ENCODE measurements around the gene FRMD5. TPM values are rescaled to one million over a fixed set of nuclear protein-coding genes. Genes with fewer than 3 reads are reported as not detected.

The FRMD5 gene
- total RNA-seq, 1 experiment from 2014 or later: 0.98 TPM

DNA sequence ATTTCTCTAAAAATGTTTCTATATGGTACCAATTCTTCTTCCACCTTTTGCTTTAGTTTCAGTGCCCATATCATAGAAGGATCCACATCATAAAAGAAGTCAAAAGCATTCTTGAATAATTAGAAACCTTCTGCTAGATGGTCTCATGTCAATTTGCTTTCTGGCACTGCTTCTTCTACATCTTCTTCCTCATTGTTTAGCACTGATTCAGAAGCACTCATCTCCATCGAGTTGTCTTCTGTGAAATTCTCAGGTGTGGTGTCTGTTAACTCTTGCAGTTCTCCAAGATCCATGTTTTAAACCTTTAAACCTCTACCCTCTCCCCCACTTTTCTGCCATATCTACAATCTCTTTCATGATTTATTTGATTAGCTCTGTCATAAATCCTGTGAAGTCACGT, 213.5 kb downstream of the FRMD5 start:
- H3K4me3 Mint-ChIP-seq (ENCODE audit: unreplicated experiment): no peak overlapping the region
- H3K9me3 Mint-ChIP-seq (ENCODE audit: unreplicated experiment): no peaks in the 10 kb centered on the region
- DNase-seq (ENCODE audit: unreplicated experiment): no peak
- intact Hi-C loops (cut with micrococcal nuclease): no loop called here
- POLR2A ChIA-PET: no interaction called here
- no TSS peak for BruUV-seq (replicated peaks)
- CTCF ChIA-PET: no interaction called here
- no peak overlapping the region for H3K27ac Mint-ChIP-seq (ENCODE audit: low read depth, unreplicated experiment)
- H3K4me1 Mint-ChIP-seq (ENCODE audit: insufficient read depth, unreplicated experiment): no peaks in the 10 kb centered on the region
- H3K36me3 Mint-ChIP-seq (ENCODE audit: insufficient read depth, unreplicated experiment): no peaks in the 10 kb centered on the region
- TF ChIP-seq, protein P1, sequence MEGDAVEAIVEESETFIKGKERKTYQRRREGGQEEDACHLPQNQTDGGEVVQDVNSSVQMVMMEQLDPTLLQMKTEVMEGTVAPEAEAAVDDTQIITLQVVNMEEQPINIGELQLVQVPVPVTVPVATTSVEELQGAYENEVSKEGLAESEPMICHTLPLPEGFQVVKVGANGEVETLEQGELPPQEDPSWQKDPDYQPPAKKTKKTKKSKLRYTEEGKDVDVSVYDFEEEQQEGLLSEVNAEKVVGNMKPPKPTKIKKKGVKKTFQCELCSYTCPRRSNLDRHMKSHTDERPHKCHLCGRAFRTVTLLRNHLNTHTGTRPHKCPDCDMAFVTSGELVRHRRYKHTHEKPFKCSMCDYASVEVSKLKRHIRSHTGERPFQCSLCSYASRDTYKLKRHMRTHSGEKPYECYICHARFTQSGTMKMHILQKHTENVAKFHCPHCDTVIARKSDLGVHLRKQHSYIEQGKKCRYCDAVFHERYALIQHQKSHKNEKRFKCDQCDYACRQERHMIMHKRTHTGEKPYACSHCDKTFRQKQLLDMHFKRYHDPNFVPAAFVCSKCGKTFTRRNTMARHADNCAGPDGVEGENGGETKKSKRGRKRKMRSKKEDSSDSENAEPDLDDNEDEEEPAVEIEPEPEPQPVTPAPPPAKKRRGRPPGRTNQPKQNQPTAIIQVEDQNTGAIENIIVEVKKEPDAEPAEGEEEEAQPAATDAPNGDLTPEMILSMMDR (IDR thresholded peaks at IDR 0.05; ENCODE audit: unreplicated experiment): no peak
- H3K27me3 Mint-ChIP-seq (ENCODE audit: insufficient read depth, unreplicated experiment): peaks cover 17% of the 10 kb centered on the region

DNA sequence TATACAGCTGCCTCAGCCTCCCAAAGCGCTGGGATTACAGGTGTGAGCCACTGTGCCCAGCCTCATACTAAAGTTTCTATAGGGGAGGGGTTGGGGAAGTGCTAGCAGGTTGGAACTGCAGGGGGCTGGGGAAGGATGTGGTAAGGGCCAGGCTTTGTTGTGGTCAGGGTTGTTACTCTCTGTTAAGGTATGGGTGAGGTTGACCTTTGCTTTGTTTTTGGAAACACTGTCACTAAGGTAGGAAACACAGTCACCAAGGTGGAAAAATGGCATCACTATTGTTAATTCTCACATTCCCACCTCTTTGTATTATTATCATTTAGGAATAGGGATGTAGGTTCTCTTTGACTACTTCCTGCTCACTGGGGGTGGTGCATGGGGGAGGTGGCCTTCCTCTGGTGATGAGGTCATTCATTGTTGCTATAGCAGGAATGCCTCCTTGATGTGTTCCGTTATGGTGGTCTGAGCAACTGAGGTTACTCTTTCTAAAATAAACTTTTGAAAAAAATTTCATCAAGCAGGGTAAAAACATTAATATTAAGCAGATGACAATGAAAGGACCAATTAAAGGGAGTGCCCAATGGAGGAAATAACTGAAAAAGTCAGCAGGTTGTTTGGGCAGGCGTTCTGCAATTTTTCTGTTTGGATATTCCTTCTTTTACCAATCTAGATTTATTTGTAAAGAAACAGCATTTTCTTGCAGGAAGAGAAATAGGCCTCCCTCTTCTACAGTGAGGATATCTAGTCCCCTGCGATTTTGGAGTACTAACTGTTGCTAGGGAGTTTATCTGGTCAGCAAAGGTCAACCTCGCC, 217.8 kb downstream of the FRMD5 start:
- H3K4me3 Mint-ChIP-seq (ENCODE audit: unreplicated experiment): no peak overlapping the region
- DNase-seq (ENCODE audit: unreplicated experiment): no peak
- H3K27me3 Mint-ChIP-seq (ENCODE audit: insufficient read depth, unreplicated experiment): peaks cover 28% of the 10 kb centered on the region
- no peak overlapping the region for H3K27ac Mint-ChIP-seq (ENCODE audit: low read depth, unreplicated experiment)
- BruUV-seq (replicated peaks): no TSS peak
- CTCF ChIA-PET: no interaction called here
- POLR2A ChIA-PET: no interaction called here
- no peaks in the 10 kb centered on the region for H3K9me3 Mint-ChIP-seq (ENCODE audit: unreplicated experiment)
- intact Hi-C loops (cut with micrococcal nuclease): no loop called here
- no peaks in the 10 kb centered on the region for H3K4me1 Mint-ChIP-seq (ENCODE audit: insufficient read depth, unreplicated experiment)
- no peaks in the 10 kb centered on the region for H3K36me3 Mint-ChIP-seq (ENCODE audit: insufficient read depth, unreplicated experiment)
- TF ChIP-seq, protein P1 (IDR thresholded peaks at IDR 0.05; ENCODE audit: unreplicated experiment): no peak

DNA sequence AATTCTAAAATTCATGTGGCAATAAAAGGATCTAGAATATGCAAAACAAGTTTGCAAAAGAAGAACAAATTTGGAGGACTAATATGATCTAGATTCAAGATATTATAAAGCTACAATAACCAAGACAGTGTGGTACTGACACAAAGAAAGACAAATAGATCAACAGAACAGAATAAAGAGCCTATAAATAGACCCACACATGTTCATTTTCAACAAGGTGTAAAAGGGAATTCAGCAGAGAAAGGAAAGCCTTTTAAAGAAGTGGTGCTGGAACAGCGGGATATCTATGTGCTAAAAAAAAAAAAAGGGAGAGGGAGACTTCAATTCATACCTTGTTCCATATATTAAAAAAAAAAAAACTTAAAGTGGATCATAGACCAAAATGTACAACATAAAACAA, 219.3 kb downstream of the FRMD5 start:
- no peak overlapping the region for H3K27ac Mint-ChIP-seq (ENCODE audit: low read depth, unreplicated experiment)
- no TSS peak for BruUV-seq (replicated peaks)
- TF ChIP-seq, protein P1 (IDR thresholded peaks at IDR 0.05; ENCODE audit: unreplicated experiment): no peak
- POLR2A ChIA-PET: no interaction called here
- H3K9me3 Mint-ChIP-seq (ENCODE audit: unreplicated experiment): no peaks in the 10 kb centered on the region
- H3K27me3 Mint-ChIP-seq (ENCODE audit: insufficient read depth, unreplicated experiment): peaks cover 13% of the 10 kb centered on the region
- intact Hi-C loops (cut with micrococcal nuclease): no loop called here
- H3K36me3 Mint-ChIP-seq (ENCODE audit: insufficient read depth, unreplicated experiment): no peaks in the 10 kb centered on the region
- CTCF ChIA-PET: no interaction called here
- no peaks in the 10 kb centered on the region for H3K4me1 Mint-ChIP-seq (ENCODE audit: insufficient read depth, unreplicated experiment)
- no peak overlapping the region for H3K4me3 Mint-ChIP-seq (ENCODE audit: unreplicated experiment)
- DNase-seq (ENCODE audit: unreplicated experiment): no peak

DNA sequence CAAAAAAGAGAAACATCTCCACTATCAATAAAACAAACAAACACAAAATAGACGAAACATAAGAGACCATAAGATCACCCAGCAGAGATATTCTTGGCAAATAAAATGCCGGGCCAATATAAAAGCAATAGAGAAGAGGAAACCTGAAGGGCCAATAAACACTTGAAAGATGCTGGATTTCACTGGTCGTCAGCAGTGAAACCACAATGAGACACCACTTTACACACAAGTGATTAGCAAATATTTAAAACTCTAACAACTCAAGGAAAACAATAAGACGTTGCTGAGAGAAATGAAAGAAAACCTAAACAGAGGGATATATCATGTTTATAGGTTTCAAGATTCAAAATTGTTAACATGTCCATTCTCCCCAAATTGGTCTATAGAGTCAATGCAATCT, 219.7 kb downstream of the FRMD5 start:
- Mint-ChIP-seq H3K4me1 (ENCODE audit: insufficient read depth, unreplicated experiment) (no peaks in the 10 kb centered on the region), H3K36me3 (ENCODE audit: insufficient read depth, unreplicated experiment) (no peaks in the 10 kb centered on the region), H3K4me3 (ENCODE audit: unreplicated experiment) (no peak overlapping the region), H3K9me3 (ENCODE audit: unreplicated experiment) (no peaks in the 10 kb centered on the region), H3K27ac (ENCODE audit: low read depth, unreplicated experiment) (no peak overlapping the region), H3K27me3 (ENCODE audit: insufficient read depth, unreplicated experiment) (peaks cover 12% of the 10 kb centered on the region)
- intact Hi-C loops (cut with micrococcal nuclease): no loop called here
- ChIA-PET POLR2A (no interaction called here), CTCF (interaction anchor here (0.9 kb wide), 1 partner anchor 12 kb away, joined by 3 read pairs; no protein-coding TSS in a partner anchor)
- TF ChIP-seq, protein P1 (IDR thresholded peaks at IDR 0.05; ENCODE audit: unreplicated experiment): no peak
- DNase-seq (ENCODE audit: unreplicated experiment): no peak
- no TSS peak for BruUV-seq (replicated peaks)

Data from MCF 10A (cell line).